ENCODE data around the gene MRM2.

The MRM2 gene

GRCh38 chr7:2232766-2233520 lies 9.1 kb downstream of the MRM2 start, which contains the start of gene MAD1L1:
Gene MAD1L1, minus strand, starts transcription at chr7:2232945. Its CDS starts 2,812 bp downstream, at chr7:2230133.
- H3K27ac ChIP-seq, result peak within 1 kb of the TSS; percentile 77; the same call in 1 of the 2 replicates
- TF ChIP-seq, protein P1, sequence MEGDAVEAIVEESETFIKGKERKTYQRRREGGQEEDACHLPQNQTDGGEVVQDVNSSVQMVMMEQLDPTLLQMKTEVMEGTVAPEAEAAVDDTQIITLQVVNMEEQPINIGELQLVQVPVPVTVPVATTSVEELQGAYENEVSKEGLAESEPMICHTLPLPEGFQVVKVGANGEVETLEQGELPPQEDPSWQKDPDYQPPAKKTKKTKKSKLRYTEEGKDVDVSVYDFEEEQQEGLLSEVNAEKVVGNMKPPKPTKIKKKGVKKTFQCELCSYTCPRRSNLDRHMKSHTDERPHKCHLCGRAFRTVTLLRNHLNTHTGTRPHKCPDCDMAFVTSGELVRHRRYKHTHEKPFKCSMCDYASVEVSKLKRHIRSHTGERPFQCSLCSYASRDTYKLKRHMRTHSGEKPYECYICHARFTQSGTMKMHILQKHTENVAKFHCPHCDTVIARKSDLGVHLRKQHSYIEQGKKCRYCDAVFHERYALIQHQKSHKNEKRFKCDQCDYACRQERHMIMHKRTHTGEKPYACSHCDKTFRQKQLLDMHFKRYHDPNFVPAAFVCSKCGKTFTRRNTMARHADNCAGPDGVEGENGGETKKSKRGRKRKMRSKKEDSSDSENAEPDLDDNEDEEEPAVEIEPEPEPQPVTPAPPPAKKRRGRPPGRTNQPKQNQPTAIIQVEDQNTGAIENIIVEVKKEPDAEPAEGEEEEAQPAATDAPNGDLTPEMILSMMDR (conservative IDR thresholded peaks at IDR 0.05), result no peak

- peak overlapping the region; percentile 77; the same call in 1 of the 2 replicates for H3K27ac ChIP-seq
Measured at GRCh38 chr7:2231992-2232765, 9.8 kb downstream of the MRM2 start.

DNA sequence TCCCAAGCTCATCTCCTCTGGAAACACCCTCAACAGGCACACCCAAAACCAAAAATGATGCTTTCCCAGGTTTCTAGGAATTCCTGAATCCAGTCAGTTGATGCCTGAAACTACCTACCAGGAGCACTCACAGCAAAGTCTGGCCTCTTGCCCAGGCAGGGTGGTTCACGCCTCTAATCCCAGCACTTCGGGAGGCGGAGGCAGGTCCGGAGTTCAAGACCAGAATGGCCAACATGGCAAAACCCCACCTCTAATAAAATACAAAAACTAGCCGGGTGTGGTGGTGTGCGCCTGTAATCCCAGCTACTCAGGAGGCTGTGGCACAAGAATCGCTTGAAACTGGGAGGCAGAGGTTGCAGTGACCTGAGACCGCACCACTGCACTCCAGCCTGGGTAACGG lies 11.1 kb downstream of the MRM2 start:
- TF ChIP-seq, protein P1 (conservative IDR thresholded peaks at IDR 0.05), result no peak
- no peak overlapping the region for H3K27ac ChIP-seq

More at GRCh38 chr7:2231992-2232765, 9.8 kb downstream of the MRM2 start:
- TF ChIP-seq, protein P1 (conservative IDR thresholded peaks at IDR 0.05), result no peak

- H3K27ac ChIP-seq, result no peak overlapping the region
- TF ChIP-seq, protein P1 (conservative IDR thresholded peaks at IDR 0.05), result no peak
Measured at GRCh38 chr7:2230226-2230625, 11.8 kb downstream of the MRM2 start.

- no peak overlapping the region for H3K27ac ChIP-seq
- TF ChIP-seq, protein P1 (conservative IDR thresholded peaks at IDR 0.05), result no peak
Measured at GRCh38 chr7:2229467-2229866, 12.5 kb downstream of the MRM2 start.

DNA sequence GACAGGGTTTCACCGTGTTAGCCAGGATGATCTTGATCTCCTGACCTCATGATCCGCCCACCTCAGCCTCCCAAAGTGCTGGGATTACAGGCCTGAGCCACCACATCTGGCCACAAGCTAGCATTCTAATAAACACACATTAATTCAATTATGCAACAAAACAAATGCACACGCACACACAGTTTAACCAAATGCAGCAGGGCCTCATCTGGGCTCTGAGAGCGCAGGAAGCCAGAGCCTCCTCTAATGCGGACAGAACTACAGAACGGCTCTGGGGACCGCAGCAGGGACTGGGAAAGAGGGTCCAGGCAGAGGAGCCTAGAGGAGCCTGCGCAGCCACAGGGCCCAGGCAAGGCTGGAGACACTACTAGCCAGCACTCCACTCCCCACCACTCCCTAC lies 13.1 kb downstream of the MRM2 start:
- TF ChIP-seq, protein P1 (conservative IDR thresholded peaks at IDR 0.05), result no peak
- no peak overlapping the region for H3K27ac ChIP-seq

- TF ChIP-seq, protein P1 (conservative IDR thresholded peaks at IDR 0.05), result no peak
- H3K27ac ChIP-seq, result no peak overlapping the region
Measured at GRCh38 chr7:2227699-2228098, 14.3 kb downstream of the MRM2 start.
